HepG2 (cell line): ENCODE data around the gene MSMB. TPM values are rescaled to one million over a fixed set of nuclear protein-coding genes. Genes with fewer than 3 reads are reported as not detected.

Source experiments
- ARID5B ChIP-seq: IDR thresholded peaks from 2 replicates; pipeline ENCODE4 v1.4.0; 2020; ENCODE audit warnings: mild to moderate bottlenecking, missing genetic modification reagents
- ARNTL ChIP-seq: sonication (generic); formaldehyde crosslinking; IDR thresholded peaks from 2 replicates; pipeline ENCODE4 v1.4.0; 2020; ENCODE audit warnings: mild to moderate bottlenecking, missing genetic modification reagents
- BORCS8-MEF2B ChIP-seq: sonication (generic); formaldehyde crosslinking; IDR thresholded peaks from 2 replicates; pipeline ENCODE4 v1.8.0; 2022; ENCODE audit warnings: mild to moderate bottlenecking, missing genetic modification reagents
- FOXP1 ChIP-seq, 2 experiments: fragments of 450-650 bp in 1 of 2; IDR thresholded peaks; 2 replicates each; pipeline ENCODE4 v1.6.1; 2017 to 2018; ENCODE audit warnings: antibody characterized with exemption in 1 of 2
- GATAD2A ChIP-seq: IDR thresholded peaks from 2 replicates; pipeline ENCODE4 v1.6.1; 2016
- KLF9 ChIP-seq: IDR thresholded peaks from 2 replicates; pipeline ENCODE4 v1.6.1; 2016; ENCODE audit warnings: low read depth
- MAX ChIP-seq: IDR thresholded peaks from 2 replicates; pipeline ENCODE4 v1.6.1; 2012; ENCODE audit warnings: inconsistent platforms
- MXI1 ChIP-seq: IDR thresholded peaks from 3 replicates; pipeline ENCODE4 v1.6.1; 2012; ENCODE audit warnings: low read depth, low read length, inconsistent platforms, borderline replicate concordance
- NCOA1 ChIP-seq: sonication (generic); formaldehyde crosslinking; IDR thresholded peaks from 2 replicates; pipeline ENCODE4 v1.9.0; 2021; ENCODE audit warnings: missing genetic modification reagents
- NFATC3 ChIP-seq: sonication (generic); formaldehyde crosslinking; IDR thresholded peaks from 2 replicates; pipeline ENCODE4 v1.5.1; 2020; ENCODE audit warnings: mild to moderate bottlenecking, missing genetic modification reagents
- PRDM4 ChIP-seq: sonication (generic); formaldehyde crosslinking; IDR thresholded peaks from 2 replicates; pipeline ENCODE4 v1.9.0; 2021; ENCODE audit warnings: missing genetic modification reagents, borderline replicate concordance
- RAD51 ChIP-seq: fragments of 450-650 bp; IDR thresholded peaks from 2 replicates; pipeline ENCODE4 v1.6.1; 2016; ENCODE audit warnings: borderline replicate concordance
- REST ChIP-seq, 2 experiments: IDR thresholded peaks; 2 replicates each; pipeline ENCODE4 v1.6.1; 2011 to 2012; ENCODE audit warnings: low read length in 2 of 2, borderline replicate concordance in 1 of 2, low read depth in 1 of 2, mild to moderate bottlenecking in 1 of 2, moderate library complexity in 1 of 2
- SMAD1 ChIP-seq: sonication (generic); formaldehyde crosslinking; IDR thresholded peaks from 2 replicates; pipeline ENCODE4 v1.4.0; 2020; ENCODE audit warnings: missing genetic modification reagents, low read depth, mild to moderate bottlenecking, borderline replicate concordance
- ZKSCAN1 ChIP-seq: fragments of 150-350 bp; IDR thresholded peaks from 2 replicates; pipeline ENCODE4 v1.6.1; 2014; ENCODE audit warnings: low read length
- ZNF136 ChIP-seq: sonication (generic); formaldehyde crosslinking; IDR thresholded peaks from 2 replicates; pipeline ENCODE4 v1.8.1; 2022; ENCODE audit warnings: low read depth, mild to moderate bottlenecking, moderate library complexity, missing genetic modification reagents
- ZNF234 ChIP-seq: sonication (generic); formaldehyde crosslinking; conservative IDR thresholded peaks from 2 replicates; pipeline ENCODE4 v1.5.1; 2020; ENCODE audit warnings: mild to moderate bottlenecking, missing genetic modification reagents
- ZNF644 ChIP-seq: IDR thresholded peaks from 2 replicates; pipeline ENCODE4 v1.6.1; 2016; ENCODE audit warnings: low read depth
- ZNF781 ChIP-seq: sonication (generic); formaldehyde crosslinking; IDR thresholded peaks from 2 replicates; pipeline ENCODE4 v1.5.1; 2020; ENCODE audit warnings: borderline replicate concordance, mild to moderate bottlenecking, missing genetic modification reagents; ENCODE audit errors: not compliant biosample characterization
- polyA plus RNA-seq, 8 experiments: library from polyadenylated mRNA; depleted of rRNA in 3 of 8; stranded (reverse) in 7 of 8; unstranded in 1 of 8; fragments of >200 nt; fragmentation: Illumina TruSeq in 4 of 8; extraction: Trizol in 4 of 8; gene quantifications; 2 replicates each; pipeline versions ENCODE4 v1.2.1 to v1.2.3, GENCODE V29; 2011 to 2016; ENCODE audit warnings: low read depth in 4 of 8, missing spikeins in 1 of 8, mixed read lengths in 1 of 8; ENCODE audit not compliant: insufficient read depth in 1 of 8
- total RNA-seq, 5 experiments: library from RNA; depleted of rRNA; stranded (reverse); fragments of >200 nt; fragmentation: Illumina TruSeq; extraction: Trizol; gene quantifications; 2 replicates each; pipeline ENCODE4 v1.2.3, GENCODE V29; 2016; ENCODE audit warnings: low read depth in 1 of 5

The MSMB gene
- total and polyA plus RNA-seq, 2 of the 13 experiments (the other 11 are each of a cell fraction or from before 2014, with no cell fraction given) = 0.84 TPM; not detected in 1

- TF ChIP-seq ZKSCAN1 = no peak
- no peak for TF ChIP-seq NCOA1
- TF ChIP-seq NFATC3 (CRISPR knock-in tag) = peak; percentile 71; the same call in 1 of the 2 replicates
- no peak for TF ChIP-seq FOXP1 (IDR thresholded peaks at IDR 0.05)
- TF ChIP-seq FOXP1 (CRISPR knock-in tag; IDR thresholded peaks at IDR 0.05) = peak; percentile 68
- TF ChIP-seq REST (IDR thresholded peaks at IDR 0.05; ENCODE audit: borderline replicate concordance in 1 of 2, low read depth in 1 of 2, low read length in 2 of 2) = peak in 1 of 2 experiments; percentile 79; a peak in 2 of 4 replicates
- no peak for TF ChIP-seq ZNF234 (CRISPR knock-in tag)
- TF ChIP-seq RAD51 = no peak
- peak; percentile 85 for TF ChIP-seq BORCS8-MEF2B (CRISPR knock-in tag)
- peak; percentile 87 for TF ChIP-seq ARNTL (CRISPR knock-in tag)
- no peak for TF ChIP-seq ZNF644
- peak; percentile 77; the same call in 1 of the 3 replicates for TF ChIP-seq MXI1
- peak; percentile 96 for TF ChIP-seq ZNF781 (CRISPR knock-in tag)
- peak; percentile 66 for TF ChIP-seq GATAD2A (CRISPR knock-in tag)
- TF ChIP-seq MAX = peak; percentile 79
- TF ChIP-seq ARID5B = peak; percentile 81
- peak; percentile 62; the same call in 1 of the 2 replicates for TF ChIP-seq SMAD1 (CRISPR knock-in tag)
- TF ChIP-seq KLF9 (CRISPR knock-in tag) = 0 out of 2 replicates have a peak, but pooled peaks have one; percentile 35
- peak; percentile 93; the same call in 1 of the 2 replicates for TF ChIP-seq ZNF136 (CRISPR knock-in tag)
- no peak for TF ChIP-seq PRDM4 (CRISPR knock-in tag)
These were observed 22.9 kb downstream of the MSMB start (continued) for GRCh38 chr10:46022978-46023702.
